DOHH2 (cell line): Measurements from ENCODE around the gene KIDINS220.

Source experiments
- H3F3A ChIP-seq: fragments of 200-600 bp; sonication (generic), shearing (Covaris generic); 2 replicates; pipeline ENCODE4 v1.6.0; 2016; ENCODE audit warnings: antibody characterized with exemption, mild to moderate bottlenecking; ENCODE audit not compliant: control insufficient read depth, insufficient read depth
- H3K27ac ChIP-seq: fragments of 200-600 bp; sonication (generic); 2 replicates; pipeline ENCODE4 v1.5.1; 2014; ENCODE audit warnings: low read depth, mild to moderate bottlenecking, low read length, moderate library complexity
- H3K27me3 ChIP-seq: fragments of 200-600 bp; sonication (generic); 2 replicates; pipeline ENCODE4 v1.6.1; 2014; ENCODE audit warnings: mild to moderate bottlenecking, low read length, mixed read lengths; ENCODE audit not compliant: control insufficient read depth
- H3K36me3 ChIP-seq: fragments of 200-600 bp; sonication (generic); 2 replicates; pipeline ENCODE4 v1.6.1; 2014; ENCODE audit warnings: mild to moderate bottlenecking, low read length, moderate library complexity, mixed read lengths; ENCODE audit not compliant: control insufficient read depth
- H3K4me1 ChIP-seq: fragments of 200-600 bp; sonication (generic); 2 replicates; pipeline ENCODE4 v1.6.1; 2014; ENCODE audit warnings: mild to moderate bottlenecking, low read length, mixed read lengths; ENCODE audit not compliant: control insufficient read depth
- H3K4me2 ChIP-seq: fragments of 200-600 bp; sonication (generic); 2 replicates; pipeline ENCODE4 v1.6.0; 2014; ENCODE audit warnings: mild to moderate bottlenecking, low read length, moderate library complexity
- H3K4me3 ChIP-seq: fragments of 200-600 bp; sonication (generic); 2 replicates; pipeline ENCODE4 v1.5.1; 2014; ENCODE audit warnings: mild to moderate bottlenecking, low read length, mixed read lengths
- H3K79me2 ChIP-seq: fragments of 200-600 bp; sonication (generic); 2 replicates; pipeline ENCODE4 v1.6.1; 2014; ENCODE audit warnings: mild to moderate bottlenecking, low read length, mixed read lengths; ENCODE audit not compliant: control insufficient read depth
- H3K9me2 ChIP-seq: fragments of 200-600 bp; sonication (generic); replicated peaks from 2 replicates; pipeline ENCODE4 v1.6.1; 2014; ENCODE audit warnings: mild to moderate bottlenecking, low read length, mixed read lengths; ENCODE audit not compliant: control insufficient read depth
- H3K9me3 ChIP-seq: fragments of 200-600 bp; sonication (generic); 2 replicates; pipeline ENCODE4 v1.6.1; 2014; ENCODE audit warnings: antibody characterized with exemption, low read length, mixed read lengths; ENCODE audit not compliant: control insufficient read depth, insufficient read depth
- H4K20me1 ChIP-seq: fragments of 200-600 bp; sonication (generic); 2 replicates; pipeline ENCODE4 v1.6.0; 2014; ENCODE audit warnings: low read depth, mild to moderate bottlenecking, antibody characterized with exemption, low read length, moderate library complexity; ENCODE audit not compliant: control insufficient read depth, insufficient read depth
- EZH2phosphoT487 ChIP-seq: fragments of 200-600 bp; sonication (generic); IDR thresholded peaks from 2 replicates; pipeline ENCODE4 v1.6.1; 2017; ENCODE audit warnings: borderline replicate concordance, mild to moderate bottlenecking, antibody characterized with exemption, low read length, moderate library complexity, mixed read lengths
- TF ChIP-seq, protein P1 (sequence below): fragments of 200-600 bp; sonication (generic); IDR thresholded peaks from one replicate; pipeline ENCODE4 v1.5.1; 2014; ENCODE audit warnings: antibody characterized with exemption, mild to moderate bottlenecking, low read depth, low read length; ENCODE audit not compliant: poor library complexity, severe bottlenecking

Gene KIDINS220

DNA sequence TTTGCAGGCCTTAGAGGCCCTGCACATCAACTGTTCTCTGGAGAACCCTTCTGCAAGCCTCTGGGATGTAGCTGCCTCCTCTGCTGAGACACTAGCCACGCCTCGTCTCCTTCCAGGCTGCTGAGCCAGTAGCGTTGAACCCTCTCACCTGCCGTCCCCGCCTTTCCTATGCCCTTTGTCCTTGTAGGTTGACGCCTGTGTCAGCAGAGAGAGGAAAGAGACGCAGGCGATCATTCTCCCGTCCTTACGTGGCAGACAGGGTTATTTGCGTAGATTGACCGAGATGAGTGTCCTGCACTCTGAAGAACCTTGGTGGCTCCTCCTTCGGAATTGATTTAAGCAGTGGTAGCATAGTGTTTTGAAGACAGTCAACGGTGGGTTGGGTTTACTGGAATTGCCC, 127.8 kb downstream of the KIDINS220 start:
- no peaks in the 10 kb centered on the region for H3F3A ChIP-seq
- H3K27me3 ChIP-seq, result no peaks in the 10 kb centered on the region
- no peaks in the 10 kb centered on the region for H3K79me2 ChIP-seq
- H3K36me3 ChIP-seq, result no peaks in the 10 kb centered on the region
- no peak for TF ChIP-seq EZH2phosphoT487
- TF ChIP-seq, protein P1, sequence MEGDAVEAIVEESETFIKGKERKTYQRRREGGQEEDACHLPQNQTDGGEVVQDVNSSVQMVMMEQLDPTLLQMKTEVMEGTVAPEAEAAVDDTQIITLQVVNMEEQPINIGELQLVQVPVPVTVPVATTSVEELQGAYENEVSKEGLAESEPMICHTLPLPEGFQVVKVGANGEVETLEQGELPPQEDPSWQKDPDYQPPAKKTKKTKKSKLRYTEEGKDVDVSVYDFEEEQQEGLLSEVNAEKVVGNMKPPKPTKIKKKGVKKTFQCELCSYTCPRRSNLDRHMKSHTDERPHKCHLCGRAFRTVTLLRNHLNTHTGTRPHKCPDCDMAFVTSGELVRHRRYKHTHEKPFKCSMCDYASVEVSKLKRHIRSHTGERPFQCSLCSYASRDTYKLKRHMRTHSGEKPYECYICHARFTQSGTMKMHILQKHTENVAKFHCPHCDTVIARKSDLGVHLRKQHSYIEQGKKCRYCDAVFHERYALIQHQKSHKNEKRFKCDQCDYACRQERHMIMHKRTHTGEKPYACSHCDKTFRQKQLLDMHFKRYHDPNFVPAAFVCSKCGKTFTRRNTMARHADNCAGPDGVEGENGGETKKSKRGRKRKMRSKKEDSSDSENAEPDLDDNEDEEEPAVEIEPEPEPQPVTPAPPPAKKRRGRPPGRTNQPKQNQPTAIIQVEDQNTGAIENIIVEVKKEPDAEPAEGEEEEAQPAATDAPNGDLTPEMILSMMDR, result no peak
- no peak overlapping the region for H3K4me3 ChIP-seq
- no peaks in the 10 kb centered on the region for H3K9me2 ChIP-seq
- H3K4me2 ChIP-seq, result no peak overlapping the region
- H3K27ac ChIP-seq, result no peak overlapping the region
- H4K20me1 ChIP-seq, result no peaks in the 10 kb centered on the region
- peaks cover 4% of the 10 kb centered on the region; the same call in 1 of the 2 replicates for H3K9me3 ChIP-seq
- no peaks in the 10 kb centered on the region for H3K4me1 ChIP-seq

DNA sequence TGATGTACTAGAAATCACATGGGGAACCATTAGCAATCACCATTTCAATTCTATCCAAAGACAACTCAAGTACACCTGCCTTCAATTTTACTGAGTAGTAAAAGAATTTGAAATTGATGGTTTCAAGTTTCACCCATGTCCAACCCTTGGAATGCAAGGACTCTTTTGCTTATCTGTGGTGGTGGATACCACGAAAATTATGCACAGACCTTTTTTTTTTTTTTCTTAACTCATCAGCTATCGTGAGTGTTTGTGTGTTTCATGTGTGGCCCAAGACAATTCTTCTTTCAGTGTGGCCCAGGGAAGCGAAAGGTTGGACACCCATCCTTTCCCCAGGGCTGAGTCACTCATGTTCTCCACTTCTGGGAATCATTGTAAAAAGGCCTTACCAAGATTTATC, 132.5 kb downstream of the KIDINS220 start:
- Histone ChIP-seq H3K36me3 (no peaks in the 10 kb centered on the region), H3K9me3 (peaks cover 4% of the 10 kb centered on the region; the same call in 1 of the 2 replicates), H3K79me2 (no peaks in the 10 kb centered on the region), H4K20me1 (no peaks in the 10 kb centered on the region), H3F3A (no peaks in the 10 kb centered on the region), H3K27ac (no peak overlapping the region), H3K4me2 (no peak overlapping the region), H3K4me1 (no peaks in the 10 kb centered on the region), H3K9me2 (no peaks in the 10 kb centered on the region), H3K27me3 (no peaks in the 10 kb centered on the region), H3K4me3 (no peak overlapping the region)
- TF ChIP-seq EZH2phosphoT487, result no peak
- TF ChIP-seq, protein P1, result no peak

DNA sequence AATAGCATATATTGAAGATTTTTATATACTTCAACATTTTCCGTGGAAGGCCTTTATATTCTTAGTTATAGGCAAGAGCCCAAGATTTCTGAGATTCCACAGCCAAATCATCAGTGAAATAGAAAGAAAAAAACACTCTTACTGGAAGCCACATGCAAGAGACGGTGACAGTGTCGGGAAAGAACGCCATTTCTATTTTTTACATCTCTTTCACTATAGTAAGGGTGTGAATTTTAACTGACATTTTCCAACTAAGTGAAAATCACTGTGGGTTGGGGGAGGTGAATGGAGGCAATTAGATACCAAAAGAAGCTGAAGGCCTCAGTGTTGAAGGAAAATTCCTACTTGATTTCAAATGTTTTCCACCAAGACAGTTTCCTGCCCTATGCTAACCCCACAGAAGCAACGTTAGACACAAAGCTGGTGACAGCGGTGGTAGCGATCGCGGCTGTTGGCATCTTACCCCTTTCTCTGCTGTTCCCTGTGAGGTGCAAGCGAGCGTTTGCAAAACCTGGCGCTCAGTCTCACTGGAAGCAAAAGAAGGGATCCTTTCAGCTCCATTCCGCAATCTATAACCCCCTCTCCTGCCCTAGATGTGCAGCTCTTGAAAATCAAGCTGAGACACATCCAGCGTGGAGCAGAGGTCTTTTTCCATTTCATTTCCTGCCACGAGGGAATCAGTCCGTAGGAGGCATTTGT, 135.6 kb downstream of the KIDINS220 start:
- TF ChIP-seq, protein P1, result no peak
- TF ChIP-seq EZH2phosphoT487, result no peak
- H3K9me3 ChIP-seq, result no peaks in the 10 kb centered on the region
- no peaks in the 10 kb centered on the region for H3K9me2 ChIP-seq
- no peak overlapping the region for H3K4me3 ChIP-seq
- H3K27me3 ChIP-seq, result no peaks in the 10 kb centered on the region
- H3K36me3 ChIP-seq, result no peaks in the 10 kb centered on the region
- H3K79me2 ChIP-seq, result no peaks in the 10 kb centered on the region
- no peaks in the 10 kb centered on the region for H3F3A ChIP-seq
- H4K20me1 ChIP-seq, result no peaks in the 10 kb centered on the region
- no peak overlapping the region for H3K4me2 ChIP-seq
- no peaks in the 10 kb centered on the region for H3K4me1 ChIP-seq
- no peak overlapping the region for H3K27ac ChIP-seq
